ENCODE results near the gene PARD3. TPM values are rescaled to one million over a fixed set of nuclear protein-coding genes. Genes with fewer than 3 reads are reported as not detected.
"Not testable (repeated sequence)": the region's sequence is repeated elsewhere in the genome, so short reads cannot be mapped to it uniquely, and the experiment has no call there.

PARD3 gene
- total RNA-seq, 2 experiments from 2014 or later, result 0.61 to 0.63 TPM

DNA sequence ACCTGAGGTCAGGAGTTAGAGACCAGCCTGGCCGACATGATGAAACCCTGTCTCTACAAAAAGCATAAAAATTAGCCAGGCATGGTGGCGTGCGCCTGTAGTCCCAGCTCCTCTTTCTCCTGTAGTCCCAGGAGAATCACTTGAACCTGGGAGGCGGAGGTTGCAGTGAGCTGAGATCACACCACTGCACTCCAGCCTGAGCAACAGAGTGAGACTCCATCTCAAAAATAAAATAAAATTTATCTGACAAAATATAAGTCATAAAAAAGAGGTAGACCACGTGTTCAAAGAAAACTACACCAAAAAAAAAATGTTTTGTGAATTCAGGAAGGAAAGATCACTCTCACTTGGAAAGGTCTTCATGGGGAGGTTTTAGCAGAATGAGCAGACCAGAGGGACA is 114.3 kb downstream of the PARD3 start:
- POLR2A ChIA-PET, CTCF ChIA-PET: not testable (repeated sequence)

GRCh38 chr10:34699904-34700517 is 115.1 kb downstream of the PARD3 start:
- ChIA-PET POLR2A (no interaction called here), CTCF (no interaction called here)

DNA sequence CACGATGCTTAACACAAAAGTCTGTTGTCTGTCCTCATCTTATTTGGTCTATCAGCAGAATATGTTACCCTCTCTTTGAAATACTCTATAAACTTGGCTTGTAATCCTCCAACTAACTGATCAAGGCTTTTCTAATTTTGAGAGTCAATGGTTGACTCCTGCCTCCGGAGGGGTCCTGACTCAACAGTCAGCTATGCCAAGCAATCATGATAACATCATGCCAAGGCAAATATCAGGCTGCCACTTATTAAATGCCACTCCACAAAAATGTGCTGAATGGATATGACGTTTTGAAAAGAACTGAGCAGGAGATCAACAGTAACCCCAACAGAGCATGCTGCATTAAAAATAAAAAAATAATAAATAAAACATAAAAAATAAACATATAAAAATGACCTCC is 116.1 kb downstream of the PARD3 start:
- CTCF ChIA-PET, result no interaction called here
- POLR2A ChIA-PET, result no interaction called here

- CTCF ChIA-PET, result no interaction called here
- POLR2A ChIA-PET, result no interaction called here
Measured at GRCh38 chr10:34698248-34698831, 116.8 kb downstream of the PARD3 start.

GRCh38 chr10:34697351-34698247 is 117.5 kb downstream of the PARD3 start:
- POLR2A ChIA-PET, result no interaction called here
- CTCF ChIA-PET, result no interaction called here

DNA sequence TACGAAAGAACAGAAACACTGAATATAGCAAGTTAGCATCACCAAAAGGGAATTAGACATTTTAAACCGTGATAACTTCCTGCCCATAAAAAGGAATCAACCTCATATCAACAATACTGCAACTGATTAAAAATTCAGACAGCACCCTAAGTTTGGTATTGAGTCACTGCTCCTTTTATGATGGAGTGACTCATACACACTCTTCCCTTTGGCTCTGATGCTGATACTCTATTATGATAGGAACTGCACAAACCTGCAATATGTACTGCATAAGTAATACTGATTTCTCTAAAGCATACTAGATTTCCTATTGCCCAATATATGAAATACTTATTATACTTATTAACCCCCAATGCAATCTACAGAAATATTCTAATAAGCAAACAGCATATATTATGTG is 118.7 kb downstream of the PARD3 start:
- POLR2A ChIA-PET, result no interaction called here
- CTCF ChIA-PET, result no interaction called here

- ChIA-PET CTCF (no interaction called here), POLR2A (no interaction called here)
Measured at GRCh38 chr10:34690383-34691049, 124.6 kb downstream of the PARD3 start.

- ChIA-PET POLR2A (no interaction called here), CTCF (no interaction called here)
Measured at GRCh38 chr10:34689053-34689452, 126.0 kb downstream of the PARD3 start.

GRCh38 chr10:34687434-34688210 is 127.5 kb downstream of the PARD3 start:
- CTCF ChIA-PET, result no interaction called here
- POLR2A ChIA-PET, result no interaction called here

DNA sequence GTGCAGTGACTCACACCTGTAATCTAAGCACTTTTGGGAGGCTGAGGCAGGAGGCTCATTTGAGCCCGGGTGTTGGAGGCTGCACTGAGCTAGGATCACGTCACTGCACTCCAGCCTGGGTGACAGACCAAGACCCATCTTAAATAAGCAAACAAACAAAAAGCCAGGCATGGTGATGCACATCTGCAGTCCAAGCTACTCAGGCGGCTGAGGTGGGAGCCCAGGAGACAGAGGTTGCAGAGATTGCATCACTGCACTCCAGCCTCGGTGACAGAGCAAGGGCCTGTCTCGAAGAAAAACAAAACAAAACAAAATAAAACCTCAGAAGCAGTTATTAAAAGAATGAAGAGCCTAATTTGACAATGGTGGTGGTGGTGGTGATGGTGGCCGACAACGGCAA is 132.5 kb downstream of the PARD3 start:
- POLR2A ChIA-PET, result no interaction called here
- CTCF ChIA-PET, result no interaction called here

- ChIA-PET CTCF (no interaction called here), POLR2A (no interaction called here)
Measured at GRCh38 chr10:34681933-34682332, 133.2 kb downstream of the PARD3 start.

DNA sequence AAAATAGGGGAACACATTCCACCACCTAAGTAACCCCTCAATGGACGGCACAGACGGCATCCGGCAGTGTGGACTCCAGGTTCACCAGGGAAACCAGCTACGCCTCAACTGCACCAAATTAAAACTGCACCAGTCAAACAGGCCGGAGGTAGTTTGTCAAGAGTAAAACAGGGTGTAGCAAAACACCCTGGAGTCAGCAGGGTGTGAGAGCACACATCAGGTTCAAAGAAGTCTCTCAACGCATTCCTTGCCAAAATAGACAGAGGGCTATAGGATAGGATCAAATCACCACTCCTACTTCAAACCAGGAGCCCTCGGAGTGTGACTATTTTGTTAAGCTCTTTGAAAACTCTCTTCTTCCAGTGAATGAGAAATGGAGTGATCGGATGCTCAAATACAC is 135.9 kb downstream of the PARD3 start:
- ChIA-PET POLR2A (no interaction called here), CTCF (no interaction called here)

DNA sequence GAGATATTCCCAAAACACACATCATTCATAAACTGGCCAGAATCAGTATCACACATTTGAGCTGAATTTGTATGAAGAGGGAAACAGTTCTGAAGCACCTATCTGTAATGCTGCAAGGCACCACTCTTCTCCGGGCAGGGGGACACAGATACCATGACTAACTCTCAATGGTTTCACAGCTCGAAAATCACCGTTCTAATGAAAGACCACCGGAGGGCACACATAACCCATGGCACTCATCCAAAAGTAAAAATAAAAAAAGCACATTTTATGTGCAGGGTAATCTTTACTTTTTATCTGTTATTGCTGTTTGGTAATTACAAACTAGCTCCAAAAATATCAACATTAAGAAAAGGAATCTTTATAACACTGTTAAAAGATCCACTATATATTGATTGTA is 137.5 kb downstream of the PARD3 start:
- ChIA-PET CTCF (no interaction called here), POLR2A (no interaction called here)

- ChIA-PET POLR2A (no interaction called here), CTCF (no interaction called here)
Measured at GRCh38 chr10:34677132-34677531, 138.0 kb downstream of the PARD3 start.

GRCh38 chr10:34674176-34674575 is 140.9 kb downstream of the PARD3 start:
- CTCF ChIA-PET, result interaction anchor here (0.6 to 0.7 kb wide), 2 partner anchors 203 to 478 kb away, joined by 3 to 5 read pairs; no protein-coding TSS in a partner anchor
- POLR2A ChIA-PET, result no interaction called here

DNA sequence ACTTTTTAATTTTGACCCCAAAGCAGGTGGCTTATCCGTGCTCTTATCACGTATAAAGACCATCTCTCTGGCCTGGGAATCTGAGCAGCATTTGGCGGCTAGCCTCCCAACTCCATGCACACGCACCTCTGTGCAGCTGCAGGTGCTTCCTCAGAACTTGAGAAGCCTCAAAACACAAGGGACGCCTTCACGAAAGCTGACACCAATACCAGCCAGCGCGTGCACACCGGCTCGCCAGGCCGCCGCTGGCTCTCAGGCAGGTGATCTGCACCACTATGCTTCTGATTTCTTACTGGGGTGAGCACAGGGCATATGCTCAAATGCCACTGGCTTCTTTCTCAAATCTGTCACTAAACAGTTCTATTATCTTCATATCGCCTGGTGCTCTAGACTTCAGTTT is 145.0 kb downstream of the PARD3 start:
- POLR2A ChIA-PET, result no interaction called here
- CTCF ChIA-PET, result no interaction called here

DNA sequence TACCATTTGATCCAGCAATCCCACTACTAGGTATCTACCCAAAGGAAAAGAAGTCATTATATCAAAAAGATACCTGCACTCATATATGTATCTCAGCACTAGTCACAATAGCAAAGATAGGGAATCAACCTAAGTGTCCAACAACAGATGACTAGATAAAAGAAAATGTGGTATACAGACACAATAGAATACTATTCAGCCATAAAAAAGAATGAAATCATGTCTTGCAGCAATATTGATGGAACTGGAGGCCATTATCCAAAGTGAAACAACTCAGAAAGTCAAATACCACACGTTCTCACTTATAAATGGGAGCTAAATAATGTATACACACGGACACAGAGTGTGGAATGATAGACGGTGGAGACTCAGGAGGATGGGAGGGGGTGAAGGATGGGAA is 146.0 kb downstream of the PARD3 start:
- ChIA-PET CTCF (no interaction called here), POLR2A (no interaction called here)

DNA sequence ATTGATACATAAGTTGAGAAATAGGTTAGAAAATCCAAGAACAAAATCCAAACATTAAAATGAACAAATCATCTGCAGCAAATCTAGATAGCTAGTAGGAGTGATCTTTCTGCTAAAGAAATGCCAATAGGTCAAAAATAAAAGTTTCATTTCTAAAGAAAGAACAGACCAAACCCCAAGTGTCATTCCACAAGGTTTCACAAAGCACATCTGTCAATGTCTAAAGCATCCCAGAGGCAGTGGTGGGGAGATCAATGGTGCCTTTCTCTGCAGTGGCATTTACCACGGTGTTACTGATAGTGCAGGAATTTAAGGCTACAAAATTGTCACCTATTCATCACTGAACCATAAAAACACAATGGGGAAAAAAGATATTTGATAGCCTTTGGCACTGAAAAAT is 147.9 kb downstream of the PARD3 start:
- ChIA-PET POLR2A (no interaction called here), CTCF (no interaction called here)

GRCh38 chr10:34666008-34666704 is 148.9 kb downstream of the PARD3 start:
- CTCF ChIA-PET, result no interaction called here
- POLR2A ChIA-PET, result no interaction called here

- CTCF ChIA-PET, result no interaction called here
- POLR2A ChIA-PET, result no interaction called here
Measured at GRCh38 chr10:34664706-34665105, 150.4 kb downstream of the PARD3 start.
